ENCODE results near the gene DDX28.
"Not testable (repeated sequence)": the region's sequence is repeated elsewhere in the genome, so short reads cannot be mapped to it uniquely, and the experiment has no call there.

The DDX28 gene

DNA sequence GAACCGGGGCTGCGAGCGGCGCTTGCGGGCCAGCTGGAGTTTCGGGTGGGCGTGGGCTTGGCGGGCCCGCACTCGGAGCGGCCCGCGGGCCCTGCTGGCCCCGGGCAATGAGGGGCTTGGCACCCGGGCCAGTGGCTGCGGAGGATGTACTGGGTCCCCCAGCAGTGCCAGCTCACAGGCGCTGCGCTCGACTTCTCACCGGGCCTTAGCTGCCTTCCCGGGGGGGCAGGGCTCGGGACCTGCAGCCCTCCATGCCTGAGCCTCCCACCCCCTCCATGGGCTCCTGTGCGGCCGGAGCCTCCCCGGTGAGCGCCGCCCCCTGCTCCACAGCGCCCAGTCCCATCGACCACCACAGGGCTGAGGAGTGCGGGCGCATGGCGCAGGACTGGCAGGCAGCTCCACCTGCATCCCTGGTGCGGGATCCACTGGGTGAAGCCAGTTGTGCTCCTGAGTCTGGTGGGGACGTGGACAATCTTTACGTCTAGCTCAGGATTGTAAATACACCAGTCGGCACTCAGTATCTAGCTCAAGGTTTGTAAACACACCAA lies 24.7 kb downstream of the DDX28 start:
- not testable (repeated sequence) for DNase-seq (ENCODE audit: low read depth in 2 of 2, low spot score in 1 of 2)

GRCh38 chr16:67996666-67997065 lies 26.4 kb downstream of the DDX28 start:
- DNase-seq (ENCODE audit: low read depth in 2 of 2, low spot score in 1 of 2) = no peak

DNA sequence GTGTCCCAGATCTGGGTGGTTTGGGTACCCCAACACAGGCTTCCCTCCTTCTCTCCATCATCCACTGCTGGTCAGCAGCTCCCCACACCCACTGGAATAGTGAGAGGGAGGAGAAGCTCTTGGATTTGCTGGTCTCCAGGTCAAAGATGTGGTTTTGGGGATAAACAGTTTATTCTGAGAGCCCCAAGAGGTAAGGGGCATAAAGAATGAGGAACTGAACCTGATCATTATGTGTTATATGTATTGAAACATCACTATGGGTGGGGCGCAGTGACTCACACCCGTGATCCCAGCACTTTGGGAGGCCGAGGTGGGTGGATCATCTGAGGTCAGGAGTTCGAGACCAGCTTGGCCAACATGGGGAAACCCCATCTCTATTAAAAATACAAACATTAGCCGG lies 27.6 kb downstream of the DDX28 start:
- DNase-seq (ENCODE audit: low read depth in 2 of 2, low spot score in 1 of 2) = no peak

GRCh38 chr16:67994040-67994408 lies 29.0 kb downstream of the DDX28 start:
- not testable (repeated sequence) for DNase-seq (ENCODE audit: low read depth in 2 of 2, low spot score in 1 of 2)

DNA sequence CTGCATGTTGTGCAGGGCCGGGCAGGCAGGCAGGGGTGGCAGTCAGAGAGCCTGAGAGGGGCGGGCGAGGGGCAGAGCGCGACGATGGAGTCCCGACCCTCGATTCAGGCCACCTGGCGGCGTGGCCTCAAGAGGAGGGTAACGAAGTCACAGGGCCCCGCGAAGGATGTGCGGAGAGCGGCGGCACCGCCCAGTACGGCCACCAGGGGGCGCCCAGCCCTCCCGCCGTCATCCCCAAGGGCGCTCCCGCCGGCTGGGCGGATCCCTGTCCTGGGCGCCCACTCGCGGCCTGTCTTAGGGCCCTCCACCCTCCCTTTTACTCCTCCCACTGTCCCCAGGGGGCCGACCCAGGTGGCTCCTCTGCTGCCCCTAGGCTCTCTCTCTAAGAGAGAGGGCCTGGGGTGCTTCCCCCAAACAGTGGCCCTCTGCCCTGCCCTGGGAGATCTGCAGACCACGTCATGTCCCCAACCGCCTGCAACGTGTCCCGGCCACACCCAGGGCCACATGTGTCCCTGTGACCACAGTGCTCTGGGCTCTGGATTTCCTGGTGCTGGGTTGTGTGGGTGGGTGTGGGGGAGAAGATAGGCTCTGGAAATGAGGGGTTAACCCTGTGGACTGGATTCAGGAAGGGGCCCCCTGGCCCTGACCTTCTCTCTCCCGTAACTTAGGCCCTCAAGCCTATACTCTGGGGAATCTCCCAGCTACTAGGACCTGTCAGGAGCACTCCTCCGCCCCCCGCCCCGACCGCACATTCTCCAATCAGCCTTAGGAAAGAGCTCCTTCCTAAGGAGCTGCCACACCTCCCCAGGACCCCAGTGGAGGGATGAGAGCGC lies 29.6 kb downstream of the DDX28 start:
- DNase-seq (ENCODE audit: low read depth in 2 of 2, low spot score in 1 of 2) = peak; percentile 53 to 54

GRCh38 chr16:67992661-67993206 lies 30.3 kb downstream of the DDX28 start:
- DNase-seq (ENCODE audit: low read depth in 2 of 2, low spot score in 1 of 2) = no peak

DNA sequence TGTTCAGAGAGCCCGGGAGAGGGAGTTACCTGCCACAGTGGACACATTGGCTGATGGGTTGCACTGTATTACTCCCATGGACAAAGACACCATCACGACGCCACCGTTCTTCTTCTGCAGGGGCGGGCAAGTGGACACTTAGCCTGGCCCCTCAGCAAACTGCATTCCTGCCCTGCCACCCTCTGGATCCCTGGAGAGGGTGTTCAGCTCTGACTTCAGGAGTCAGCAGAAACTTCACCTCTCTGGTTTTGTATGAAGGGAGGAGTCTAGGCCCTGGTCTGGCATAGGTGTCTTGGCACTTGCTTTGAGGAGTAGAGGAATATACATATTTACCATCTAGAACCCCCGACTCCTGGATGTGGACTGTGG lies 33.0 kb downstream of the DDX28 start:
- DNase-seq (ENCODE audit: low read depth in 2 of 2, low spot score in 1 of 2) = no peak

- no peak for DNase-seq (ENCODE audit: low read depth in 2 of 2, low spot score in 1 of 2)
Observed at GRCh38 chr16:67989322-67990017, 33.6 kb downstream of the DDX28 start.

DNA sequence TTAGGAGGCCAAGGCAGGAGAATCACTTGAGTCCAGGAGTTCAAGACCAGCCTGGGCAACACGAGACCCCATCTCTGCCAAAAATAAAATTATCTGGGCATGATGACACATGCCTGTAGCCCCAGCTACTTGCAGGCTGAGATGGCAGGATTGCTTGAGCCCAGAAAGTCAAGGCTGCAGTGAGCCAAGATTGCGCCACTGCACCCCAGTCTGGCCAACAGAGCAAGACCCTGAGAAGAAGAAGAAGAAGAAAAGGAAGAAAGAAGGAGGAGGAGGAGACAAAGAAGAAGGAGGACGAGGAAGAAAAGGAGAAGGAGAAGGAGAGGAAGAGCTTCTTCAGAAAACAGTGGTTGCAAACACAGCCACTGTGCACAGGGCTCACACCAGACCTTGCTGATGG lies 34.4 kb downstream of the DDX28 start:
- DNase-seq (ENCODE audit: low read depth in 2 of 2, low spot score in 1 of 2) = no peak

- no peak for DNase-seq (ENCODE audit: low read depth in 2 of 2, low spot score in 1 of 2)
Observed at GRCh38 chr16:67987460-67988160, 35.4 kb downstream of the DDX28 start.

GRCh38 chr16:67986949-67987348 lies 36.1 kb downstream of the DDX28 start:
- DNase-seq (ENCODE audit: low read depth in 2 of 2, low spot score in 1 of 2) = no peak

DNA sequence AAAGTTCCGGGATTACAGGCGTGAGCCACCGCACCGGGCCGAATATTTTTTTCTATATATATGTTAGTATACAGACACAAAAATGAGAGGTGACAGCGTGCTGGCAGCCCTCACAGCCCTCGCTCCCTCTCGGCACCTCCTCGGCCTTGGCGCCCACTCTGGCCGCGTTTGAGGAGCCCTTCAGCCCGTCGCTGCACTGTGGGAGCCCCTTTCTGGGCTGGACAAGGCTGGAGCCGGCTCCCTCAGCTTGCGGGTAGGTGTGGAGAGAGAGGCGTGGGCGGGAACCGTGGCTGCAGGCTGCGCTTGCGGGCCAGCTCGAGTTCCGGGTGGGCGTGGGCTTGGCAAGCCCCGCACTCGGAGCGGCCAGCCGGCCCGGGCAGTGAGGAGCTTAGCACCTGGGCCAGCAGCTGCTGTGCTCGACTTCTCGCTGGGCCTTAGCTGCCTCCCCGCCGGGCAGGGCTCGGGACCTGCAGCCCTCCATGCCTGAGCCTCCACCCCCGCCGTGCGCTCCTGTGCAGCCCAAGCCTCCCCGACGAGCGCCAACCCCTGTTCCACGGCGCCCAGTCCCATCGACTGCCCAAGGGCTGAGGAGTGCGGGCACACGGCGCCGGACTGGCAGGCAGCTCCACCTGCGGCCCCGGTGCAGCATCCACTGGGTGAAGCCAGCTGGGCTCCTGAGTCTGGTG lies 40.9 kb downstream of the DDX28 start:
- no peak for DNase-seq (ENCODE audit: low read depth in 2 of 2, low spot score in 1 of 2)

- DNase-seq (ENCODE audit: low read depth in 2 of 2, low spot score in 1 of 2) = no peak
Observed at GRCh38 chr16:67979955-67980678, 42.9 kb downstream of the DDX28 start, which contains the start of gene DPEP3. Gene DPEP3 (minus strand): TSS chr16:67980499. CDS start chr16:67980380, 119 bp downstream.

GRCh38 chr16:67977469-67978227 lies 45.4 kb downstream of the DDX28 start:
- DNase-seq (ENCODE audit: low read depth in 2 of 2, low spot score in 1 of 2) = no peak

GRCh38 chr16:67977005-67977404 lies 46.0 kb downstream of the DDX28 start:
- no peak for DNase-seq (ENCODE audit: low read depth in 2 of 2, low spot score in 1 of 2)

GRCh38 chr16:67976205-67976604 lies 46.8 kb downstream of the DDX28 start:
- DNase-seq (ENCODE audit: low read depth in 2 of 2, low spot score in 1 of 2) = no peak

DNA sequence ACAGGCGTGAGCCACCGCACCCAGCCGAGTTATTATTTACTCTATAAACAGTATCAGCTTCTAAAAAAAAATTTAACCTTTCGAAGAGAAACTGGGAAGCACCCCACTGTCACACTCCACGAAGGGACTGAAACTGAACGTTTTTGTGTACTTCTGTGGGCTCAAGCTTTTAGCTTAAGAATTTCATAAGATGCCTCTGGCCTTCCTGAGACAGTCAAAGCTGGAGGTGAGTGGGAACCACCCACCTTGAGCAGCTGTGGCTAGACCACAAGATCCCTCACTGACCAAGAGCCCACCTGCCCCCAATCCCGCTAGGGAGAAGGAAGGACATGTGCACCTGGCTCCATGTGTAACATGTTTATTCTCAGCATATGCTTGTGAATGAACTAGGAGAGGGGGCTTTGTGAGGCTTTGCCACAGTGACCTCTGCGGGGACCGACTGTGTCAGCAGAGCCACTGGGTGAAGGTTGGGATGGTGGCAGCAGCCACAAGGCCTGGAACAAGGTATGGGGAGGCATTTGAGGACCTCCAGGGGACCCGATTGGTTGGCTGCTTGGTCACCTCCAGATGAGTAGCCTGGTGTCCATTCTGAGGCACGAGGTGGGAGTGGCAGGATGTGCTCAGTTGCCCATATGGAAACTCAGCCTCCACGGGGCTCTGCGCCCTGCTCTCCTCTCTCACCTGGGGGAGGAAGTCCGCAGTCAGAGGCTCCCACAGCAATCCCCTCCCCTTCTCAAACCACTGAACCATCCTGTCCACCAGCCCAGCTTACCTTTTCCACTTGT lies 47.5 kb downstream of the DDX28 start:
- DNase-seq (ENCODE audit: low read depth in 2 of 2, low spot score in 1 of 2) = no peak

GRCh38 chr16:67972285-67972684 lies 50.7 kb downstream of the DDX28 start:
- not testable (repeated sequence) for DNase-seq (ENCODE audit: low read depth in 2 of 2, low spot score in 1 of 2)

DNA sequence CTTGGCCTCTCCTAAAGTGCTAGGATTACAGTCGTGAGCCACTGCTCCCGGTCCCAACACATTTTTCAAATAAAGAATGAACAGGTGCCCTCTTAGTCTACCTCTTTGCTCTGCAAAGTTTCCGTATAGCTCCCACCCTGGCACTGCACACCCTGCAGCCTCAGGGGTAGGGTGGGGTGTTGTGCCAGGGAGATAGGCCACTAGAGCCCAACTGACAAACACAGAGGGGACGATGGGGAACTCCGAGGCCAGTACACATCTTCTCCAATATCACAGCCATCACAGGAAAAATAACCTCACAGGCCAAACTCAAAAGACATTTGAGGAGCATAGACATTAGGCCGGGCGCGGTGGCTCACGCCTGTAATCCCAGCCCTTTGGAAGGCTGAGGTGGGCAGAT lies 51.9 kb downstream of the DDX28 start:
- DNase-seq (ENCODE audit: low read depth in 2 of 2, low spot score in 1 of 2) = no peak

Data from stimulated activated CD8-positive, alpha-beta memory T cell treated with anti-CD3 and anti-CD28 coated beads, Interleukin-4, amount 100 ng/mL, for 4 hours (primary cell).